Activated T-cell treated with anti-CD3 and anti-CD28 coated beads for 4 hours (primary cell): Measurements from ENCODE around the gene LAMP1.
"Not testable (repeated sequence)": the region's sequence is repeated elsewhere in the genome, so short reads cannot be mapped to it uniquely, and the experiment has no call there.

Experiments used
- DNase-seq: peaks from one replicate; pipeline ENCODE4 v3.0.0-alpha.2; 2020

Gene LAMP1

DNA sequence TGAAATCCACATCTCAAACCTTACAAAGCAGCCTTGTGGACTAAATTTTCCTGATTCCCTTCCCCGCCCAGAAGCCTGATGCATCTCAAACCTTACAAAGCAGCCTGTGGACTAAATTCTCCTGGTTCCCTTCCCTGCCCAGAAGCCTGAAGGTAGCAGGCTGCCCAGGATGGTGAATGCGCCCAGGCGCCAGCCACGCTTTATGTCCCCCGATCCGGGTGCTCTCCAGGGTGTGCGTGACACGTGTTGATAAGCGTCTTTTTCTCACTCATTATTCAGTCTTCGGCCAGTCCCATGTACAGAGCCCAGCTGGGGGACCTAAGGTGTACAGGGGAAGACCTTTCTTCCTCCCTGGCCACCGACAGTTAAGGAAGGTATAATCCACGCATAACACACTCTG is 31.8 kb downstream of the LAMP1 start:
- no peak for DNase-seq

DNA sequence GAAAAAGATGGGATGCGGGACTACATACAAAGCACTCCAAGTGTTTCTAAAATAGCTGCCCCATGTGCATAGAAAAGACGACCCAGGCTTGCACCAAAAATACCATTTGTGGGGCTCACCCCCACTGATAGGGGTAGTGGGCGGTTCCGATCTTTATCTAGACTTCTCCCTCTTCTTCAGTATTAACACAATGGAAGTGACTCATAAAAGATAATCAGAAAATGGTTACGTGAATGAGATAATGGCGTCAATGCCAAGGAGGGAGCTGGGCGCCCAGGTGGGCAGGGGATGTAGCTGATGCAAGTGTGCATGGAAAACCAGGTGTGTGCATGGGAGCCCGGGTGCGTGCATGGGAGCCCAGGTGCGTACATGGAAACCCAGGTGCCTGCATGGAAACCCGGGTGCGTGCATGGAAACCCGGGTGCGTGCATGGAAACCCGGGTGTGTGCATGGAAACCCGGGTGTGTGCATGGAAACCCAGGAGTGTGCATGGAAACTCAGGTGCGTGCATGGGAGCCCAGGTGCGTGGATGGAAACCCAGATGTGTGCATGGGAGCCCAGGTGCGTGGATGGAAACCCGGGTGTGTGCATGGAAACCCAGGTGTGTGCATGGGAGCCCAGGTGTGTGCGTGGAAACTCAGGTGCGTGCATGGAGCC is 32.7 kb downstream of the LAMP1 start:
- DNase-seq, result no peak

DNA sequence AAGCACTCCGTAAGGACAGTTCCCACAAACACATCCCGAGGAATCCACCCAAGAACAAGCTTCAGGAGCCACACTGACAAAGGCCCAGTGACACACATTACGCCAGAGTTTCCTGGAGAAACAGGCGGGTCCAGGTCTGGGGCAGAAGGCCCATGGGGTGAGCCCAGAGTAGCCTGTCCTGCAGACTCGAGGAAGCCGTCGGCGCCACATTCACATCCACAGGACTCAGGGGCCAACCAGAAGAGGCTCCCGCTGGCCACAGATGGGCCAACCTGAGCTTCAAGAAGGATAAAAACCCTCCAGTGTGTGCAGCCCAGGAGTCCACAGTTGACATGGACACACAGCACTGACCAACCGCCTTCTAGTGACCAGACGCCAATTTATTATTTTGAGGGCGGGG is 35.6 kb downstream of the LAMP1 start:
- DNase-seq, result no peak

DNA sequence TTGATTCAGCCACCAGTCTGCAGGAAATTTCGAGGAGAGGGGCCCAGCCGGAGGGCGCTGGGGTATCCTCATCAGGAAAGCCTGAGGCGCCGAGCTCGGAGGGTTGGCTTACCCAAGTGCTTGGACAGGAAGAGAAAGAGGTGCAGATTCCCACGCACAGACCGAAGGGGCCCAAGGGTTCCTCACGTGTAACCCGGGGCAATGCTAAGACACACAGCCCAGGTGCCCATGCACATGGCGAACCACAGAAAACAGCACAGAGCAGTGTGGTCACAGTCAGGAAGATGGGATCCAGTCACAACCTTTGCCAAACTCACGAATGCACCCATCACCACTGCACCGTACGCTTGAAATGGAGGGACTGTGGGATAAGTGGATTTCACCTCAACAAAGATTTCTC is 36.0 kb downstream of the LAMP1 start:
- DNase-seq, result no peak

DNA sequence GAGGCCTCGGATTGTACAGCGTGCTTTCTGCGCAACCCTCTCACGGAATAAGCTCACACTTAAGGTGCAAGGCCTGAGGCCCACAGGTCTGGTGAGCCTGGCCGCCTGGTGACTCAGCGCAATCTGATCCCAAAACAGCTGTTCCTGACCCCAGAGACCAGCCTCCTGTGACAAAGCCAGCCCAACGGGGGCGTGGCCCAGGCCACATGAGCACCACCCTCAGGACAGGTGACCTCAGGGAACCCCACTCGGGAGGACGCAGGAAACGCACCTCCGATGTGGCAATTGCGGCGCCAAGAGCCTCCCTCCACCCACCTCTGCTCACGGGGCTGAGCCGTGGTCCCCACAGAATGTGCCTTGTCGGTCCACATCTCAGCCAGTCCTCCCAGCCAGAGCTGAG is 40.5 kb downstream of the LAMP1 start:
- no peak for DNase-seq

DNA sequence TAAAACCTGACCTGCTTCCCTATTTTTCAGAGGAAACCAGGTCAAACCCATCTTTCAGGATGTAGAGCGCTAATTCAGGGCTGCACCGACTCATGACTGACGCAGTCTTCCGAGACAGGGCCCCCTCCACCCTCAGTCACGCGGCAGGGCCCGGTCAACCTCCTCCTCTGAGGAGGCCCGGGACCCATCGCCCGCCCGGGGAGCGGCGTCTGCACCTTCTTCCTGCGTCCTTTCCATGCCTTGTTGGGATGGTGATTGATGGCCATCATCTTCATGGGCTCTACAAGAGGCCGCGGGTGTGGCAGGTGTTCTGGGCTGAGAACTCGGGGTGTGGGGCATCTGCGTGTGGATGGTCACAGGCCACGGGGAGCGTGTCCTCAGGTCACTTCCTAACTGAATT is 40.9 kb downstream of the LAMP1 start:
- no peak for DNase-seq

DNA sequence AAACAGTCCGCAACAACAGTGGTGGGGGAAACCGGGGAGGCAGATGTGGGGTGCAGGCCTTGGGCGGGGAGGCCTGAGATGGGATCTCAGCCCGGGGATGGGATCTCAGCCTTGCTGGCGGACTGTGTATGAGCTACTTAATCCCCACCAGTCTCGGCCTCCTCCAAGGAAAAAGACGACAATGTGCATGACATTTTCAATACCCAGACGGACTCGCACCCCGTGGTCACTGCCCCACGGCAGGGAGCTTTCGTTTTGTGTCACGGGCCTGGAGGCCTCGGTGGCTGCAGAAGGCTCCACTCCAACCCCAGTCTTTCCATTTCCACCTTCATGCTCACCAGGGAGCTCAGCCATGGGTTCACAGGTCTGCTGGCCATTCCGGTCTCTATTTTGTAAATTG is 41.4 kb downstream of the LAMP1 start:
- DNase-seq, result no peak

DNA sequence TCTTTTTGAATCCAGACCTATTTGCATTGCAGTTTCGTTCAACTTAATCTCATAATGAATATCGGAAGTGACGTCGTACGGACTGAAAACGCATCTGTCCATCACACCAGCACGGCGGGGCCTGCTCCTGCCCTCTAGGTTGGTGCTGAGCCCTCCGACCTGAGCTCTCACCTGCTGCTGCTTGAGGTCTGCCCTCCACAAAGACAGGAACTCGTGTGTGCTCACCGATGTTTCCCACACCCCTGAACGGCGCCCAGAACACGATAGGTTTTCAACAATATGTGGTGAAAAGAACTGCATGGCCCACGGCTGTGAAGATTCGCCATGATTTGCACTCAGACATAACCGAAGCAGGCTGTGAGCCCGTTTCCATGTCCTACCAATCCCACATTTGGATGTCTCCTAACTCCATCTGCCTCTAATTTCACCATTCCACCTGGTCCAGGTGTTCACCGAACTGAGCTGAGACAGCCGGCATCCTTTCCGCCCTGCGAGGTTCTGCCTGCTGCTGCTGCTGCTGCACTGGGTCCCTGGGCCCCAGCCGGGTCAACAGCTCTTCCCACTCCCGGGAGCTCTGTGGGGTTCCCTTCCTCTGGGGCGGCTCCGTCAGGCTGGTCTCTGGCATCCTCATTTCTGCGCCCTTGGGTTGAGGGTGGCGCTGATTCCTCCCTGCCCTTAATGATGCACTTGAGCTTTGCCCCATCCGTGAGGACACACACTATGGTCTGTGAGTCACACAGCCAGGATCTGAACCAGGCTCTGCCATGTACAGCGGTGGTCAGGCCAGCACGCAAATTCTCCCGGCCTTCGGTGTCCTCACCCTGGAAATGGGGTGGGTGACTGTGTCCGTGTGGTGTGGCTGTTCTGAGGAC is 46.0 kb downstream of the LAMP1 start:
- no peak for DNase-seq

DNA sequence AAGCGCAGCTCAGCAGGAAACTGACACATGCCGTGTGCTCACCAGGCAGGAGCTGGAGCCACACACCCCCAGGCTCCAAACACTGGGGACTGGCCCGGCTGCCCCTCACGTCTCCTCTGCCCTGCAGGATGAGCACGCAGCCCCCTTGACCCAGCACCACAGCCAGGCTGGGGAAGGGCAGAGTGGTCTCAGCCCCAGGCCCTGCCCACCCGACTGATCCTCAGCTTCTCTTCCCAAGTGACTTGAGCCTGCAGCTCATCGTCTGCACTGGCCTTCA is 46.6 kb downstream of the LAMP1 start:
- DNase-seq, result no peak

DNA sequence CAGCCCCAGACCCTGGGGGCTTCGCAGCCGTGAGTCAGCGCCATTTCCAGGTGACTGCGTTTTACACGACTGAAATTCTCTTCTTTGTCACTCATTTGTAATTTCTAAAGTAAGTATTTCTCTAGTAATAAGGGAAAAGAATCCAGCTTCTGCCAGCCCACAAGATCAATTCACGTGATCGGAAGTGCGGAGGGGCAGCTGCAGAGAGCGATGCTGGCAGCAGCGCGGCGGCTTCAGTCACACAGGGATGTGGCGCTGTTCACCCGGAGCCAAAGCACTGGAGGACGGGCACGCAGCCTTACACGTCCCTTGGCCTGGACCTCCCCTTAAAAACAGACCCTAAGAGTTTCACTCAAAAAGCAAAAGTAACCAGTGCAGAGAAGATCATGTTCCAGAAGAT is 48.4 kb downstream of the LAMP1 start:
- no peak for DNase-seq

DNA sequence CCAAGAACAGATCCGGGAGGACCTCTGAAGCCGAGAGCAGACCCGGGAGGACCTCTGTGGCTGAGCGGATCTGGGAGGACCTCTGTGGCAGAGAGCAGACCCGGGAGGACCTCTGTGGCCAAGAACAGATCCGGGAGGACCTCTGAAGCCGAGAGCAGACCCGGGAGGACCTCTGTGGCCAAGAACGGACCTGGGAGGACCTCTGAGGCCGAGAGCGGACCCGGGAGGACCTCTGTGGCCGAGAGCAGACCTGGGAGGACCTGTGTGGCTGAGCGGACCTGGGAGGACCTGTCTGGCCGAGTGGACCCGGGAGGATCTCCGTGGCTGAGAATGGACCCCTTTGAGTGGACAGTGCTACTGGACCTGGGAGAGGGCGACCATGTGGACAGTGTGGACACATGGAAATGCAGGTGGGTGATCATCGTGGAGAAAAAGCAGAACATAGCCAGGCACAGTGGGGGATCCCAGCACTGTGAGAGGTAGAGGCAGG is 50.7 kb downstream of the LAMP1 start:
- DNase-seq, result not testable (repeated sequence)

DNA sequence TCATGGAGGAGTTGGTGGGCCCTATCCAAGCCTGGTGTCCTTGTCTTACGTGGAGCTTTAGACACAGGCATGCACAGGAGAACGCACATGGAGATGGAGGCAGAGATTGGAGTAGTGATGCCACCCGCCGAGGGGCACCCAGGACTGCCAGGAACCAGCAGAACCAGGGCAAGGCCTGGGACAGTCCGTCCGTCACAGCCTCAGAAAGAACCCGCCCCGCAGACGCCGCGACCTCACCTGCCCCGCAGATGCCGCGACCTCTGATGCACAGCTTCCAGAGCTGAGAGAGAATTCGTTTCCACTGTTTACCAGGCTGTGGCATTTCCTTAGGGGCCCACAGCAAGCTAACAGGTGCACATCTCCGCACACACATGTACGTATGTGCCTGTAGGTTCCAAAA is 51.6 kb downstream of the LAMP1 start:
- no peak for DNase-seq

DNA sequence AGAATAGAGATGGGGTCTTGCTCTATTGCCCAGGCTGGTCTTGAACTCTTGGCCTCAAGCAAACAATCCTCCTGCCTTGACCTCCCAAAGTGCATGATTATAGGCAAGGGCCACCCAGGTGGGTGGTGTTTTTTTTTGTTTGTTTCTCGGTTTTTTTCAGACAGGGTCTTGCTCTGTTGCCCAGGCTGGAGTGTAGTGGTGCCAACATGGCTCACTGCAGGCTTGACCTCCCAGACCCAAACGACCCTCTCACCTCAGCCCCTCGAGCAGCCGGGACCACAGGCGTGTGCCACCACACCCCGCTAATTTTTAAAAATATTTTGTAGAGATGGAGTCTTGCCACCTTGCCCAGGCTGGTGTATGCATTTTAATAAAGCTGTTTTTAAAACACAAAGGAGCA is 52.0 kb downstream of the LAMP1 start:
- DNase-seq, result no peak

DNA sequence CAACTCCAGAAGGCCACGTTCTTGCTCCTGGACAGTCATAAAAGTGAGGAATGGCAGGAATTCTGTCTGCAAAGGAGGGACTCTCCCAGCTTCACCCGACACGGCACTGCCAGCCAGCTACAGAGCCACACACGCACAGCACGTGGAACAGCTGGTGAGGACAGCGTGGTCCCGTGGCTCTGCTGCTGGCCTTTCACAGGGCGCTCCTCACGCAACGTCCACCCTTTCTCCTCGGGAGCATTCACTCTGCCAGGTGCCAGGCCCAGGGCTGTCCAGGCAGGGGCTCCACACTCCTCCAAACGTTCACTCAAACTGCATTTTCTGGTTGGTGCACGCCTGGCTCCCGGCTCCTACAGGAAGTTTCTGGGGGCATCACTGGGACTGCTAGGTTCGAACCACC is 52.5 kb downstream of the LAMP1 start:
- no peak for DNase-seq

DNA sequence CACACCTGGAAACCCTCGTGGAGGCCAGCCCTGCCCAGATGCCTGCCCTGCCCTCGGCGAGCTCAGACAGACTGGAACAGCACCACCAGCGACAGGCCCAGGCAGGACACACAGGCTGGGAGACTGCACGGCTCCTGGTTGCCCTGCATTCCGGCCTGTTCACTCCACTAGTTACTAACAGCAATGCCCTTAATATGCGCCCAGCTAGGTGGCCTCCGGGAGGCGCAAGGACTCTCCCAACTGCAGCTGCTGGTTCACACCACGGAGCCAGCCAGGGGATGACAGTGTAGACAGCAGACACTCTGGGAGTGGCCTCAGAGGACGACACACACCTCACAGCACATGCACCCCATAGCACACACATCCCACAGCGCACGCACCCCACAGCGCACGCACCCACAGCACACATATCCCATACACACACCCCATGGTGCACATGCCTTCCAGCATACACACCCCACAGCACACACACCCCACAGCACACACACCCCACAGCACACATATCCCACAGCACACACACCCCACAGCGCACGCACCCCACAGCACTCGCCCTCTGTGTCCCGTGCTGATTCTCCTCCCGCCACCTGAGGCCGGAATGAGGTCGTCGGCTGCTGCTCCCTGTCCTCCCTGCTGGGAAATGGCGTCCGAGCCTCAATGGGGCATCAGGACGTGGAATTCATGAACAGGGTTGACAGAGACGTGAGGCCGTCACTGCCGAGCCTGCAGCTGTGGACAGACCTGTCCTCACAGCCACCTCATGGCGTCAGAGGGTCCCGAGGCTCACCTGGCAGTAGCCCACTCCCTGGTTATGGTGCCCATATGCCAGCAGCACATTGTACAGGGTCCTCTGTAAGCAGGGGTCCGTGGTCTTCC is 53.3 kb downstream of the LAMP1 start:
- no peak for DNase-seq

DNA sequence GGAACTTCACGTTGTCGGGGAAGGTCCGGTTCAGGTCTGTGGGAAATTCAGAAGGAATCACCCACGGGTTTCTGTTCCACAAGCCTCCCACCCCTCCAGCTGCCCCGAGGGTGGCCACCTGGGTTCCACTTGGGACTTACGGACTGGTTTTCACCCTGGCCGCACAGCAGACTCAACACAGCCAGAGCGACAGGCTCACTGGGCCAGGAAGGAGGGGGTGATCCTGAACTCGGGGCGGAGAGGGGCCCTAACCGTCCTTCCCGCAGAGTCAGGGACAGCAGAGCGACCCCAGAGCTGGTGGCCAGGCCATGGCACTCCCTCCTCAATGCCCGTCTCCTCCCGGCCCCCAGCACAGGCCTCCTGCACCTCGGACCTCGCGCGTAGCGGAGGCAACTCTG is 53.9 kb downstream of the LAMP1 start:
- DNase-seq, result no peak

DNA sequence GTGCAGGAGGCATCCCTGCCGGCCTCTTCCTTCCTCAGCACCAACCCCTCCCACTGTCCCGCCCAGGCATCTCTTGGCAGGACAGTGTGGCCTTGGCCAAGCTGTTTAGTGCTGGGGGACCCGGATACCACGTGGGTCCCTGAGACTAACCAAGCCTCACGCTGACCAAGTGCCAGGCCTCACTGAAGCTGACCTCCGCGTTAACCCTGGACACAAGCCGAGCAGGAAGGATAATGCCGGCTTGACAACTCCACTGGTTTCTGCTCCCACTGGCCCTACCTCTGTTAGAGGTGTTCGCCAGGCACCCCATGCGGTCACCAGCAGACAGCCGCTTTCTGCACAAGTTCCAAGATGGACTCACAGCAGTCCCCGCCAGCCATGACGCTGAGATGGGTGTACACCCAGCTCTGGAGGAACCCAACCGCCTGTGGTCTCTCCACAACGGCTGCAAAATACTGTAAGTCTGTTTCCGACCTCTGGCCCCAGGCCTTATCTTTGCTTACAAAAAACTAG is 54.5 kb downstream of the LAMP1 start:
- DNase-seq, result no peak

DNA sequence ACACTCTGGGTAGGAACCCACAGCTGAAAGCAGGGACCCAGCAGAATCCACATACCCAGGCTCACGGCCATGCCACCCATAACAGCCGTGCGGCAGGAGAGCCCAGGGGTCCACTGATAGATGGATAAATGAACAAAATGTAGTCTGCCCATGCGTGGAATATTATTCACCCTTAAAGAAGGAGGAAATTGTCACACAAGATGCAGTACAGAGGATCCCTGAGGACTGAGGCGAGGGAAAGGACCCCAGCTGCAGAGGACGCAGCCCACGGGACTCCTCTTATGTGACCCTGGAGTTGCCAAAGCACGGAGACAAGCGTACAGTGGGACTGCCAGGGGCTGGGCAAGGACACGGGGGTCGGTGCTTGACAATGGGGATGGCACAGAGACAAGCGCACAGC is 56.2 kb downstream of the LAMP1 start:
- no peak for DNase-seq

DNA sequence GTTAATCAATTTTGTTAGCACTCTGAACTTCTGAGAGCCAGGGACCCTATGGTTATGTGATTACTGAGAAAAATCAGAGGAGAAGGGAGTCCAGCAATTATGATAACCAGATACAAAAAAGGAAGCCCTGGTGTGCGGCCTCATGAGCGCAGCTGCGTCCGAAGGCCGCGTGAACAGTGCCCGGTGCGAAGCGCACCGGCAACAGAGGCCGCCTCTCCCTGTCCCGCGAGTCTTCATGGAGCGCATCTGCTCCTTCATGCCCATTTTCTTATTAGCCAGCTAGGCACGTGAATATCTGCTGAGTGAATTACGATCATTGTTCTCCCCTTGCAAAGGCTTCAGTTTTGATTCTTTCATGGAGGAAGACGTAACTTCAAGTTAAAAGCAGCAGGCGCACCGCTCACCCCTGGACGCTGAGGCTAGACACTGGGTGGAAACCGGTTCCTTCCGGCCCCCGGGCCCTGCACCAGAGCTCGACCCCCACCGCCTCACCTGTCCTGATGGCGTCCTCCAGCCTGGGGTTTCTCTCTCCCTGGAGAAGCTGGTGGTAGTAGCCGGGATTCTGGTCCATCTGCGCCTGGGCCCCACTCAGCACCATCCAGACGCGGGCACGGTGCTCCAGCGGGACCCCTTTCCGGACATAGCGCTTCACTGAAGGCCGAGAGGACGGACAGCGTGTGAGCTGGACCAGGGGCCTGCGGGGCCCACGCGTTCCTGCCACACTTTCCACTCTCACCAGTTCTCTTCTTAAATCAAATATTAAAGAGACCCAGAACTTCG is 58.0 kb downstream of the LAMP1 start:
- DNase-seq, result no peak

DNA sequence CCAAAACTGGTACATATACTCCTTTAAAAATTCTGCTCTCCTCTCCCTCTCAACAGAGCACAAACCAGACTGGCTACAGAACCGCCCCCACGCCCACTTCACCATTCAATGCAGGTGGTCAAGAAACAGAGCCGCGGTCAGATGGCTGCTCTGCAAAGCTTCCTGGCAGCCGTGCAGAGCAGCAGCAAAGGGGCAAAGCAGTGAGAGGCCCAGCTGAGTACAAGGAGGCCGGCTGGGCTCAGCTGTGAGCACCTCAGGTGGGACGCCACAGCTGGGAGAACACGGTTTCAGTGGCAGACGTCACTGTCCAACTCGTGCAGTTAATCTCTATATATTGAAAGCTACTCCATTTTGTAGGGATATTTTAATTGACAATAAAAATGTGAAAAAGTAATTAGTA is 58.6 kb downstream of the LAMP1 start:
- DNase-seq, result no peak

DNA sequence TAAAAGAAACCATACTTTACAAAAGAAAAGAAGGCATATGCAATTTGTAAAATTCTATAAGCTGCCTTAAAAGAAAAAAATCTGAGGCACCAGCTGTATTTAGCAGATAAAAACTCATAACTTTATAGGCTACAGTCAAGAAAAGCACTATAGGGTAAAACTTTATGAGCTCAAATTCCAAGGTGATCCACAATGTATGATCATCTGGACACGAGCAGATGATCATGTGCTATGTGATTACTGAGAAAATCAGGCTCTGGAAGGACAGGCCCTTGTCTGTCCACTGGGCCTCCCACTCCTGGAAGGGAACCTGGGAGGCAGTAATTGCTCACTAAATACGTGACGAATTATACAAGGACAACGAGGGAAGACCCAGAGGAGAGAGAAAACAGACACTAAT is 59.6 kb downstream of the LAMP1 start:
- DNase-seq, result no peak

DNA sequence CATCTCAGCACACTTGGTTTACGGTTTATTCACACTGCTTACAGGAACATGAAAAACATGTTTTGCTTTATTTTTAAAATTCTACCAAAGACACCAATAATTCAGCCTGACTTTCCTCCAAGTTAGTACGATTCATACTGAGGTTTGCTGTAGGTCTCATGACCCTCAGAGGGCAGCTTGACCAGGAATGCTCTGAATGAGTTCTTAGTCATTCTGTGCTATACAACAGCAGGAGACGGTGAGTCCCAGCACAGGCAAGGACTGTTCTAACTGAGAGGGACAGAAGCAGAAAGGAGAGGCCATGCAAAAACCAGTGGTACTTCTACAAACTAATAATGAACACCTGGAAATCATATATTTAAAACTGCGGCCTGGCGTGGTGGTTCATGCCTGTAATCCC is 60.5 kb downstream of the LAMP1 start:
- DNase-seq, result no peak
